GM19324 (cell line): Measurements from ENCODE around the gene WNT7A.

Experiments
- ATAC-seq: cut with Tn5 transposase; IDR thresholded peaks from one replicate; pipeline ENCODE4 v1.9.1; 2021; ENCODE audit warnings: mild to moderate bottlenecking, moderate library complexity; ENCODE audit not compliant: unreplicated experiment, low FRiP score

The WNT7A gene

DNA sequence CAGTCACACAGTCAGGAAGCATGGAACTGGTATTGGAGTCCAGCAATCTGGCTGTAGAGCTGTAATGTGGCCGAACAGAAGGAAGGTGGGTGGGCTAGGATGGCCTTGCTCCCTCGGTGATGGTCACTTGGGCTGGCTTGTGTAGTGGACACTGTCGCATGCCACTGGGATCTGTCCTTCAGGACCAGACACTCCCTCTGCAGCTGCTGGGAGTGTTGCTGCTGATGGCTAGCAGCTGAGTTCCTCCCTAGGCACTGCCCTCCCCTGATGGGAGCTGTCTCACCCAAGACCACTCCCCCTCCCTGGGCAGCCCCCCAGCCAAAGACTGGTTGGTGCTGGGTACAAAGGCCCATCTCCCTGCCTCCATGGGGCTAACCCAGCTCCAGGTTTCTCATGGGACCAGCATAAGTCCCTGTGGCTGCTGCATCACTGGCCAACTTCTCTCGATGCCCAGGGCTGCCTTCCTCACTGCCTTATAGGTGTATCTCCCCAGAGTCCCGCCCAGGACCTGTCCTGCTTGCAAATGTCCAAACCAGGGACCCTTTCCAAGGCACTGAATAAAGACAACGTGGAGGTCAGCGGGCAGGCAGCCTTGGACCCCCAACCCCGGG is 48.4 kb downstream of the WNT7A start:
- ATAC-seq = no peak

- ATAC-seq = no peak
These were observed 50.6 kb downstream of the WNT7A start for GRCh38 chr3:13829311-13829710.

DNA sequence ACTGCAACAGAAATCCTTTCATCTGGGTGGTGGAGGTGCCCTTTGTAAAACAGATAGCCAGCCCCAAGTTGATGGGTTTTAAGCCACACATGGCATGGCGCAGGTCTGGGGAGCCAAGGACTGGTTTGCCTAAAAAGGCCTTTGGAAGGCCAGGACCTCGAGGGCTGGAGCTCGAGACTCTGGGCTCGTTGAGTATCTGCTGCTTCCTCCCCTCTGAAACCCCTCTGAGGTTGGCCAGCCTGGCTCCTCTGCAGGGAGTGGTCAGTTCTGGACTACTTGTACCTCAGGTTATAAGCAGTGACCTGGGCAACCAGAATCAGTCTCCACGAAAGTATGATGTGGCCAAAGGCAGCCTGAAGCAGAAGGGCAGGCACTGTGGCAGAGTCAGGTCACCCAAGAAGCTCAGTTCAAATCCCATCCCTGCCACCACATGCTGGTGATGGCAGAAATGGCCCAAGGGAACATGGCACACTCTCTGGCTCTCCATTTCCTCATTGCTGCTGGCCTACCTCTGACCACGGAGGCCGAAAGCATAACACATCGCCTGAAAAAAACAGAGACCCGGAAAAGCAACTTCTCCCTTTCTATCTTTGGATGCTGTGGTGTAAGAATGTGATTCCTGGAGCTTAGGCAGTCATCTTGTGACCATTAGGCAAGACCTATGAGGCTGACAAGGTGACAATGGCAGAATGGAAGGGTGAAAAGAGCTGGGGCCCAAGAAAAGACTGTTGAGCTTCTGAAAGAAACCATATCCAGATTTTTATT is 51.2 kb downstream of the WNT7A start:
- no peak for ATAC-seq

GRCh38 chr3:13827699-13828098 is 52.2 kb downstream of the WNT7A start:
- no peak for ATAC-seq

DNA sequence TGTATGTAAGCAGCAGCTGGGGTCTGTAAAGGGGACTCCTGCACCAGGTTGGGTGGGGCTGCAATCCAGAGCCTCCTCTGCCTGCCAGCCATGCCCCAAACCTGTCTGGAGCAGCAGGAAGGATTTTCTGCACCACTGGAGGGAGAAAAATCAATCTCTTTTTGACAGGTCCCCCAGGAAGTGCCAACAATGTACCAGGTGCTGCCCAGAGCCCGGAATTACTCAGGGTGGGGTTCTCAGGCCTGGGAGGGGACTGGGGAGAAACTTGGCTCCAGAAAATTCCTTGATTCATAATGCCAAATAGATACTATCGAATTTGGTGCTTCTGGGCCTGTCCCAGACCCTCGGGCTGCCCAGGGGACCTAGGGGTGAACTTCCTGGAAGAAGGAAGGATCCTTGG is 52.6 kb downstream of the WNT7A start:
- no peak for ATAC-seq

GRCh38 chr3:13826672-13827071 is 53.2 kb downstream of the WNT7A start:
- no peak for ATAC-seq

DNA sequence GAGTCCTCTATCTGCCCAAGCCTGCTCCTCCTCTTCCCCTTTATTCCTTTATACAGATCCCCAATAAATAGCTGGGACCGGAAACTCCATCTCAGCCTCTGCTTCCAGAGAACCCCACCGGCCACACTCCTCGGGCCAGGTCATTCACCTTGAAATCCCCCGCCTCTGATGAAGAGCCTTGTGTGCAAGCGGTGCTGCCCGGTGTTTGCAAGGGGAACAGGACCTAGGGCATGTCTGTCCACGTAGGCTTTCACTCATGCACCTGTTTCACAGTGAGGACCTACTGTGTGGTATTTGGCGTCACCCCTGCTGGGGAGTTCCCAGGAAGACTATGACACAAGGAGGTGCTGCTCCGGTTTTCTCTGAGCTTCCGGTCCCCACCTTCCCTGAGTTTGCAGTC is 54.0 kb downstream of the WNT7A start:
- no peak for ATAC-seq

GRCh38 chr3:13825311-13825579 is 54.6 kb downstream of the WNT7A start:
- ATAC-seq = no peak

DNA sequence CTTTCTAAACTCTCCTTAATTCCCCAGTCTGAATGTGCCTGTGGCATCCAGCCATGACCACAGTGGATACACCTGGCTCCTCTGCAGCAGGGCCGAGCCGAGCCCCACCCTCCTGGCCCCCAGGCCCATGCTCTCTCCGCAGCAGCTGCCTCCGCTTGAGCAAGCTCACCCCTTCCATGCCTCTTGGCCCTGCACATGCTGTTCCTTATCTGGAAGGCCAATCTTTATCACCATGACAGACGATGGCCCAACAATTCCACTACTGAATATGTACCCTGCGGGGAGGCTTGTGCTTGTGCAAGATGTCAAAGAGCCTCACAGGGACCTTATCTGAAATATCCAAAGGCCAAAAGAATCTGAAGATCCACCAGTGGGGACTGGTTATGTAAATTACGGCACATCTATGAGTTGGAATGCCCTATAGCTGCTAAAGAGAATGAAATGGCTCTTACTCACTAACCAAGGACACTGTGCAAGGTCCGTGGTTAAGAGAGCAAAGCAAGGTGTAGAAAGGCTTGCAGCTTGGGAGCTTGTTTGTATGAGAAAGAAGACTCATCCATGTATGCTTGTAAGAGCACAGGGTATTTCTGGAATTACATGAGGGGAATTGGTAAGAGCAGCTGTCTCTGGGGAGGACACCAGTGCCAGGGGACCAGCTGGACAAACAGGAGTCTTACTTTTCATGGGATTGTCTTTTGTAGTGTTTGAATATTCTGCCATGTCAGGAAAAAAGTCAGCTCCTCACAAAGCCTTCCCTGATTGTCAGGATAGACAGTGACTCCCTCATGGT is 55.2 kb downstream of the WNT7A start:
- ATAC-seq = no peak

DNA sequence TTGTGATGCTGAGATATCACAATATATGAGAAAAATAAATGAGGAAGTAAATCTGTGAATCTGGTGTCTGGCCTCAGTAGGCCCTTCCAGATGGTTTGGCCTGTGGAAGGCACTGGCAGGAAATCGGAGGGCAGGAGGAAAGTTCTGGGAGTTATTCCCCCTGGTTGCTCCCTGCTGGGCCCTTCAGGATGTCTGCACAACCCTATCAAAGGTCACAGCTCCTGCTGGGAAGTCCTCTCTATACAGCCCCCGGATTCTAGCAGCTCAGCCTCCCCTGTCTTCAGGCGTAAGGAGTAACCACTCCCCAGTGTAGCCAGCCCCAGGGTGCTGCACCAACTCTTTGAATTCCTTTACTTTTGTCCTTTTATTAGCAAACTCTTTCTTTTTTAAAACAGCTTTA is 56.2 kb downstream of the WNT7A start:
- ATAC-seq = no peak

GRCh38 chr3:13822871-13823585 is 56.8 kb downstream of the WNT7A start:
- no peak for ATAC-seq

- ATAC-seq = no peak
These were observed 57.8 kb downstream of the WNT7A start for GRCh38 chr3:13822042-13822441.

DNA sequence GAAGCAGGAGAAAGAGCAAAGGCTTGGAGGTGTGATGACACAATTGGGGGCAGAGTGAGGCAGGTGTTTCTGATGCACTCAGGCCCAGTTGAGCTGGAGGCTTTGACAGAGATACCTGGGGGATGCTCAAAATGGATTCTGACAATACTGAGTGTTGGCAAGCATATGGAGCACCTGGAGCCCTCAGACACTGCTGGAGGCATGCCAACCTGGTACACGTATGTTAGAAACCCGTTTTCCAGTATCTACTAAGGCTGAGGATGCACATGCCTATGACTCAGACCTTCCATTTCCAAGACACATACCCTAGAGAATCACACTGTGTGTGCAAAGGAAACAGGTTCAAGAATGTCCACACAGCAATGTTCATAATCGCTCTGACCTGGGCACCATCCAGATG is 58.7 kb downstream of the WNT7A start:
- ATAC-seq = no peak

DNA sequence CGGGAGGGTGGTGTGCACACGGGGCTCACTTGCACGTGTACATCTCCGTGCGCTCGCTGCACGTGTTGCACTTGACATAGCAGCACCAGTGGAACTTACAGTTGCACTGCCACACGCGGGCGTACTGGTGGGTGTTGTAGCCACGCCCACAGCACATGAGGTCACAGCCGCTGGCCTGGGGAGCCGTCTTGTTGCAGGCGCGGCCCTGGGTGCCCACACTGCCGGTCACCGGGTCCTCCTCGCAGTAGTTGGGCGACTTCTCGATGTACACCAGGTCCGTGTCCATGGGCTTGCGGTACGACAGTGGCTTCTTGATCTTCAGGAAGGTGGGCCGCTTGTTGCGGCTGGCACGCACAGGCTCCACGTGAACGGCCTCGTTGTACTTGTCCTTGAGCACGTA is 61.0 kb downstream of the WNT7A start:
- ATAC-seq = no peak

DNA sequence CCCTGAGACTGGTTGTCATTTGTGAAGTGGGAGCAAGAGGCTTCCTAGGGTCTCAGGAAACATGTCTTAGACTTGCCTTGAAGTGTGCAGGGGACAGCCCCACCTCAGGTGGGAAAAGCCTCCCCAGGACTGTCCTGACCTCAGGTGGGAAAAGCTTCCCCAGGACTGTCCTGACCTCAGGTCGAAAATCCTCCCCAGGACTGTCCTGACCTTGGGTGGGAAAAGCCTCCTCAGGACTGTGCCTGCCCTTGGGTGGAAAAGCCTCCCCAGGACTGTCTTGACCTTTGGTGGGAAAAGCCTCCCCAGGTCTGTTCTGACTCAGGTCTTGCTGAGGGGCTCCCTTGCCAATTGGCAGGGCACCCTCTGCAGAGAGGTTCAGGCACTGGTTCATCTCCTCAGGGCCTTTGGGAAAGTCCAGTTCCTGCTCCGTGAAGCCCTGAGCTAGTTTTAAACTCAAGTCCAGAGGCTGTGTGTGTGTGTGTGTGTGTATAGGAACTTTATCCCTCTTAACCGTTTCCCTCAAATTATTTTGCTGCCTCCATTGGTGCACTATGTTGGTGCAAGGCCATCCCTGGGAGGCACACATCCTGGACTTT is 64.7 kb downstream of the WNT7A start:
- no peak for ATAC-seq

- ATAC-seq = no peak
These were observed 67.8 kb downstream of the WNT7A start for GRCh38 chr3:13812034-13812471.

- ATAC-seq = no peak
These were observed 68.3 kb downstream of the WNT7A start for GRCh38 chr3:13811614-13812013.

GRCh38 chr3:13808550-13808949 is 71.3 kb downstream of the WNT7A start:
- no peak for ATAC-seq

DNA sequence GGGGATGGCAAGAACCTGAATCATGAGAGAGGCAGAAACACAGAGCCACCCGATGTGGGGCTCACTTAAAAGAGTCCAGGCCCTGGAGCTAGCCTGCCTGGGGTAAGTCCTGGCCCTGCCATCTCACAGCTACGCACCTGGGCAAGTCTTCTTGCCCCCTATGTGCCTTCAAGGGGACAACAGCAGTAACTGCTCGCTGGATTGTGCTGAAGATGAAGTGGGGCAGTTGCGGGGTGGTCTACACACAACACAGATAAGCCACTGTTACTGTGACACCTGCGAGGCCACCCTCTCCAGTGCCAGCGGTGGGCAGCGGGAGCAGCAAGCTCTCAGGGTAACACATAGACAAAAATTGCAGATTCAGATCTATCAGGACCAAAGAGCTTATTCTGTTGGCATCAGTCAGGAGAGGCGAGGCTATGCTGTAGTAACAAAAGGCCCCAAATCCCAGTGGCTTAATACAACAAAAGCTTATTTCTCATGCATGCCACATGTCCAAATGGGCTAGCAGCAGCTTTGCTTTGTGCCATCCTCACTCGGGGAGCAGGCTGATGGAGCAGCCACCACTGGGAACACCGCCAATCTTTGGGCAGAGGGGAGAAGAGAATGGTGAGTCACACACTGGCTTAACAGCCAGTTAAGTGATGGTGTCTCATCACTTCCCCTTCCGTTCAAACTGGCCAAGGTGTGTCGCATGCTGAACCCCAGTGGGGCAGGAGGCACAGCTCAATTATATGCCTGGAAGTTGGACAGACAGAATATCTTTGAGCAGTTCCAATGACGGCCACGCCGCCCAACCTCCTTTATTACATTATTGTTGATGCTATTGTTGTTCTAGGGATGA is 78.3 kb downstream of the WNT7A start:
- ATAC-seq = no peak

- ATAC-seq = no peak
These were observed 79.8 kb downstream of the WNT7A start for GRCh38 chr3:13800064-13800463.
